ENCODE measurements around the gene NCR3LG1. TPM values are rescaled to one million over a fixed set of nuclear protein-coding genes. Genes with fewer than 3 reads are reported as not detected.
A peak's percentile ranks its signal among the peaks of the same experiment; 100 is the strongest.

The NCR3LG1 gene
- total RNA-seq, 4 donors from 2014 or later: 5.2 to 11.7 (median 9.4) TPM

DNA sequence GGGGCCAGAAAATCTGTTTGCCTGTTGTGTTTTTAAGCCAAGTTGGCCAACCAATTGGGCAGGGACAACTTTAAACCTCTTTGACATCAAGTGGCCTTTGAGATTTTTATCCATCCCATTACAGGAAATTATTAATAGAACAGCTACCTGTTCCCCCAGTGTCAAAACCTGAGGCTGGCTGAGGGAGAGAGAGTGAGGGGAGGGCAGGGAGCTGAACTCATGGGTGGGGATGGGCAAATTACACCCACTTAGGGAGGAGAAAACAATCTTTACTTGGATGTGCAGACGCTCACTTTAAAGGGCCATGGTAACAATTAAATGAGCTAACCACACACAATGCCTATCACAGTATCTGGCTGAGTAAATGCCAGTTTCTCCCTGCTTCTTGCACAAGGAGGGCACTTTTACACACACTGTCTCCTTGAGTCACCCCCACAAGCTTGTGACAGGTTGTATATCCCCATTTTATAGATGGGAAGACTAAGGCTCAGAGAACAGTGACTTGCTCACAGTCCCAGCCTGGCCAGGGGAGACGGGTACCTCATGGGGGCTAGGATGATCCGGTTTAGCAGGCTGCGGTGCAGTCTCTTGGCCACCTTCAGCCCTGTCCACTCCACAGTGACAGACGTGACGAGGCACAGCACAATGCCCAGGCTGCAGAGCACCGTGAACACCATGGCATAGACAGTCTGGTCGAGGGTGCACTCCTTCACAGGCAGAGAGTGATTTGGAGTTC, 54.6 kb downstream of the NCR3LG1 start:
- 17 to 89% methylated on average over 1 to 8 of the region's 8 CpGs for WGBS, 2 donors (ENCODE audit: low coverage in 1 of 2)
- in situ Hi-C loops (cut with MboI; ENCODE audit: low pct_ligation_motif_present in 1 of 4, low pct_unique_long_range_greater_than_20kb in 1 of 4, low sequenced_read_pairs in 3 of 4): no loop called here
- Histone ChIP-seq H3K27ac (peak overlapping the region; percentile 9 to 56 (median 52)), H3K4me3 (no peak overlapping the region), H3K9me3 (no peaks in the 10 kb centered on the region), H3K36me3 (no peaks in the 10 kb centered on the region), H3K4me1 (peaks cover 0 to 22% (median 10%) of the 10 kb centered on the region in 4 donors), H3K27me3 (no peaks in the 10 kb centered on the region)
- intact Hi-C loops (cut with DNase I; ENCODE audit: low total_unique reads): loop anchor here (1.0 kb wide), 1 partner anchor 31 kb away; no protein-coding TSS in a partner anchor
- no peak for DNase-seq
- TF ChIP-seq EP300 (IDR thresholded peaks at IDR 0.05; ENCODE audit: low read depth): no peak
- no peak for TF ChIP-seq POLR2A (IDR thresholded peaks at IDR 0.05)
- TF ChIP-seq, protein P1, sequence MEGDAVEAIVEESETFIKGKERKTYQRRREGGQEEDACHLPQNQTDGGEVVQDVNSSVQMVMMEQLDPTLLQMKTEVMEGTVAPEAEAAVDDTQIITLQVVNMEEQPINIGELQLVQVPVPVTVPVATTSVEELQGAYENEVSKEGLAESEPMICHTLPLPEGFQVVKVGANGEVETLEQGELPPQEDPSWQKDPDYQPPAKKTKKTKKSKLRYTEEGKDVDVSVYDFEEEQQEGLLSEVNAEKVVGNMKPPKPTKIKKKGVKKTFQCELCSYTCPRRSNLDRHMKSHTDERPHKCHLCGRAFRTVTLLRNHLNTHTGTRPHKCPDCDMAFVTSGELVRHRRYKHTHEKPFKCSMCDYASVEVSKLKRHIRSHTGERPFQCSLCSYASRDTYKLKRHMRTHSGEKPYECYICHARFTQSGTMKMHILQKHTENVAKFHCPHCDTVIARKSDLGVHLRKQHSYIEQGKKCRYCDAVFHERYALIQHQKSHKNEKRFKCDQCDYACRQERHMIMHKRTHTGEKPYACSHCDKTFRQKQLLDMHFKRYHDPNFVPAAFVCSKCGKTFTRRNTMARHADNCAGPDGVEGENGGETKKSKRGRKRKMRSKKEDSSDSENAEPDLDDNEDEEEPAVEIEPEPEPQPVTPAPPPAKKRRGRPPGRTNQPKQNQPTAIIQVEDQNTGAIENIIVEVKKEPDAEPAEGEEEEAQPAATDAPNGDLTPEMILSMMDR (IDR thresholded peaks at IDR 0.05): no peak

DNA sequence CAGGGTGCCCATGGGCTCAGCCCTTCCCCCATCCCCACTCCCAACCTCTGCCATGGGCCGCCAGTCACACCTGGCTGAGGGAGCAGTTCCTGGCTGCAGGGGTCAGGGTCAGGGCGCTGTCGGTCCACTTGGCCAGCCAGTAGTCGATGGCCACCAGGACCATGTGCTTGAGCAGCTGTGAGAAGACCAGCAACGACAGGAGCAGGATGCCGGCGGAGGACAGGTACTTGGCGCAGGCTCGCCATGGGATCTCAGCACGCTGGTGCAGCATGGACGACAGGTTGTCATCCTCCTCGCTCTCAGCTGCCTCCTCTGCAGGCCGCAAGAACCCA, 55.2 kb downstream of the NCR3LG1 start:
- in situ Hi-C loops (cut with MboI; ENCODE audit: low pct_ligation_motif_present in 1 of 4, low pct_unique_long_range_greater_than_20kb in 1 of 4, low sequenced_read_pairs in 3 of 4): no loop called here
- TF ChIP-seq POLR2A (IDR thresholded peaks at IDR 0.05): no peak
- Histone ChIP-seq H3K27me3 (no peaks in the 10 kb centered on the region), H3K4me3 (no peak overlapping the region), H3K9me3 (no peaks in the 10 kb centered on the region), H3K36me3 (no peaks in the 10 kb centered on the region), H3K27ac (no peak overlapping the region), H3K4me1 (peaks cover 0 to 26% (median 13%) of the 10 kb centered on the region in 4 donors)
- WGBS, 2 donors (ENCODE audit: low coverage in 1 of 2): 96% methylated on average over 13 of the region's 13 CpGs; no CpG with 5 or more reads in 1 of the 2 donors
- DNase-seq: no peak
- intact Hi-C loops (cut with DNase I; ENCODE audit: low total_unique reads): loop anchor here (1.0 kb wide), 1 partner anchor 31 kb away; no protein-coding TSS in a partner anchor

DNA sequence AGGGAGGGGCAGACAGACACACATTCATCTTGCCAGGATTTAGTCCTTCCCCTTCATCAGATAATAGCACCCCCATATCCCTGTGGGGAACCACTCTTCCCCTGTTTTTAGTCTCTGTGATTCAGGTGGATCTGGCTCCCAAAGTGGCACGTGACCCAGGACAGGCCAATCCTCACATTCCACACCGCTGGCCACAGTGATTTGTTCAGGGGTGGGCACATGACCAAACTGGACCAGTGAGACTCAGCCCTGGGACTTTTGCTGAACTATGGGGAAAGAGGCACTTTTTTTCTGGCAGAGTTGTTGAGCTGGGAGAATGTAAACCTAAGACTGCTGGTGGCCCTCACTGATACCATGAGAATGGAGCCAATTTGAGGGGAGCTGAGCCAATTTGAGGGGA, 56.0 kb downstream of the NCR3LG1 start:
- intact Hi-C loops (cut with DNase I; ENCODE audit: low total_unique reads) (no loop called here), in situ Hi-C loops (cut with MboI; ENCODE audit: low pct_ligation_motif_present in 1 of 4, low pct_unique_long_range_greater_than_20kb in 1 of 4, low sequenced_read_pairs in 3 of 4) (no loop called here)
- 82% methylated on average over 2 of the region's 2 CpGs; no CpG with 5 or more reads in 1 of the 2 donors for WGBS, 2 donors (ENCODE audit: low coverage in 1 of 2)
- Histone ChIP-seq H3K4me1 (peaks cover 0 to 26% (median 13%) of the 10 kb centered on the region in 4 donors), H3K36me3 (no peaks in the 10 kb centered on the region), H3K4me3 (no peak overlapping the region), H3K27ac (no peak overlapping the region), H3K27me3 (no peaks in the 10 kb centered on the region), H3K9me3 (no peaks in the 10 kb centered on the region)
- no peak for TF ChIP-seq EP300 (IDR thresholded peaks at IDR 0.05; ENCODE audit: low read depth)
- no peak for TF ChIP-seq POLR2AphosphoS5 (IDR thresholded peaks at IDR 0.05)
- DNase-seq: no peak

DNA sequence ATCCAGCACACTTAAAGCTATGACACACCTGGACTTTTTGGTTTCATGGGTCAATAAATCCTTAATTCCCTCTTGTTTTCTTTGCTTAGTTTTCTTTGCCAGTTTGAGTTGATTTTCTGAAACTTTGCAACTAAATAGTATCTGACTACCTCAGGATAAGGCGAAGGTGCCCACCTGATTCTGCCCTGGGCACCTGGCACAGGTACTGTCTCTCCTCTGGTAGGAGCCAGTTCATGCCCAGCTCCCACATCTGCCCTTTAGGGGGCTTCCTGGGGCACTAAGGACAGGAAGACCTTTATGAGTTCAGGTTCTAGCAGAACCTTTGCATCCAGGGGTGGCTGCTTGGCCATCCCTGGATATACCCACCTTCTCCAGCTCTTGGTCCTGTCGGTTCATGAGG, 56.4 kb downstream of the NCR3LG1 start:
- 90% methylated on average over 2 of the region's 2 CpGs; no CpG with 5 or more reads in 1 of the 2 donors for WGBS, 2 donors (ENCODE audit: low coverage in 1 of 2)
- Histone ChIP-seq H3K9me3 (no peaks in the 10 kb centered on the region), H3K27ac (no peak overlapping the region), H3K36me3 (no peaks in the 10 kb centered on the region), H3K4me3 (no peak overlapping the region), H3K27me3 (no peaks in the 10 kb centered on the region), H3K4me1 (peaks cover 0 to 27% (median 14%) of the 10 kb centered on the region in 4 donors)
- in situ Hi-C loops (cut with MboI; ENCODE audit: low pct_ligation_motif_present in 1 of 4, low pct_unique_long_range_greater_than_20kb in 1 of 4, low sequenced_read_pairs in 3 of 4) (no loop called here), intact Hi-C loops (cut with DNase I; ENCODE audit: low total_unique reads) (no loop called here)
- TF ChIP-seq EP300 (IDR thresholded peaks at IDR 0.05; ENCODE audit: low read depth) (no peak), POLR2AphosphoS5 (IDR thresholded peaks at IDR 0.05) (no peak), POLR2A (IDR thresholded peaks at IDR 0.05) (no peak)
- TF ChIP-seq, protein P1 (IDR thresholded peaks at IDR 0.05): no peak
- no peak for DNase-seq

DNA sequence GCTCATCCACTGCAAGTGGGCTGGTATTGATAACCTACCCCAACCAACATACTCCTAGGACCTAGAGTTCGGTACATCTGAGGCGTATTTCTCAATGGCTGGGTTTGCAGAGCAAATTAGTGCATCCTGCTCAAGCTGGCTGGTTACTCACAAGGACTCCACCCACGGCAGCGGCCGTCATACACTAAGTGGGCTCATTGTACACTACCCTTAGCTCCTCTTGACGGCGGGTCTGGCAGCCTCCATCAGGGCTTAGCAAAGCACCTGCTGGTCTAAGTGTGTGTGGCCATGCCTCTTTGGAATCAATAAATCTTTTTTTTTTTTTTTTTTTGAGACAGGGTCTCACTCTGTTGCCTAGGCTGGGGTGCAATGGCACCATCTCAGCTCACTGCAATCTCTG, 57.0 kb downstream of the NCR3LG1 start:
- no peak overlapping the region for H3K27ac ChIP-seq
- H3K27me3 ChIP-seq: no peaks in the 10 kb centered on the region
- H3K4me1 ChIP-seq: peaks cover 0 to 33% (median 17%) of the 10 kb centered on the region in 4 donors
- in situ Hi-C loops (cut with MboI; ENCODE audit: low pct_ligation_motif_present in 1 of 4, low pct_unique_long_range_greater_than_20kb in 1 of 4, low sequenced_read_pairs in 3 of 4) (no loop called here), intact Hi-C loops (cut with DNase I; ENCODE audit: low total_unique reads) (no loop called here)
- no peaks in the 10 kb centered on the region for H3K9me3 ChIP-seq
- no peaks in the 10 kb centered on the region for H3K36me3 ChIP-seq
- no peak for DNase-seq
- TF ChIP-seq, protein P1 (IDR thresholded peaks at IDR 0.05): no peak
- TF ChIP-seq POLR2AphosphoS5 (IDR thresholded peaks at IDR 0.05): no peak
- TF ChIP-seq EP300 (IDR thresholded peaks at IDR 0.05; ENCODE audit: low read depth): no peak
- TF ChIP-seq POLR2A (IDR thresholded peaks at IDR 0.05): no peak
- no peak overlapping the region for H3K4me3 ChIP-seq
- 92 to 100% methylated on average over 2 to 7 of the region's 7 CpGs for WGBS, 2 donors (ENCODE audit: low coverage in 1 of 2)
